HG03469 (cell line): ENCODE data around the gene IL20.
A peak's percentile ranks its signal among the peaks of the same experiment; 100 is the strongest.

Source experiments
- ATAC-seq: cut with Tn5 transposase; IDR thresholded peaks from one replicate; pipeline ENCODE4 v1.9.1; 2021; ENCODE audit warnings: mild to moderate bottlenecking, moderate library complexity, moderate number of reproducible peaks; ENCODE audit not compliant: unreplicated experiment

Gene IL20, protein sequence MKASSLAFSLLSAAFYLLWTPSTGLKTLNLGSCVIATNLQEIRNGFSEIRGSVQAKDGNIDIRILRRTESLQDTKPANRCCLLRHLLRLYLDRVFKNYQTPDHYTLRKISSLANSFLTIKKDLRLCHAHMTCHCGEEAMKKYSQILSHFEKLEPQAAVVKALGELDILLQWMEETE

DNA sequence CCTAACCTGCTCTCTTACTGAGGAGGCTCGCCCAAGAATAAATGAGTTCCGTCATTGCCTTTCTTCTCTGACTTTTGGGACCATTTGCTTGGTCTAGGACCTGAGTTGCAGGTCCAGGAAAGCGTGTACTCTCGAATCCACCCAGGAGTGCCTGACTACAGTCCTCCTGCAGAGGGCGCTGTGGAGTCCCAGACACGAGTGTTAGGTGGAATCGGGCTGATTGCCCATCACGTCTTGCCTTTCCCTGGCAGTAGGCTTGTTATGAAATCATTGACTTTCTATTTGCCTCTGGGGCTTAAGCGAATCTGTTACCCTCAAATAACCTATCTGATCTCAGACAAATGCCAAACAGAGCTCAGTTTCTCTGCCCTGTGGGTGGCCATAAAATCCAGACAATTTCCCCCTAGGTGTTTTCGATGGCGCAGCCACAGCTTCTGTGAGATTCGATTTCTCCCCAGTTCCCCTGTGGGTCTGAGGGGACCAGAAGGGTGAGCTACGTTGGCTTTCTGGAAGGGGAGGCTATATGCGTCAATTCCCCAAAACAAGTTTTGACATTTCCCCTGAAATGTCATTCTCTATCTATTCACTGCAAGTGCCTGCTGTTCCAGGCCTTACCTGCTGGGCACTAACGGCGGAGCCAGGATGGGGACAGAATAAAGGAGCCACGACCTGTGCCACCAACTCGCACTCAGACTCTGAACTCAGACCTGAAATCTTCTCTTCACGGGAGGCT, at the start of gene IL20:
IL20 (plus strand) TSS at position 685 of the 733 bp plus-strand sequence. CDS start 230 bp downstream, outside the sequence.
- ATAC-seq, result no peak

DNA sequence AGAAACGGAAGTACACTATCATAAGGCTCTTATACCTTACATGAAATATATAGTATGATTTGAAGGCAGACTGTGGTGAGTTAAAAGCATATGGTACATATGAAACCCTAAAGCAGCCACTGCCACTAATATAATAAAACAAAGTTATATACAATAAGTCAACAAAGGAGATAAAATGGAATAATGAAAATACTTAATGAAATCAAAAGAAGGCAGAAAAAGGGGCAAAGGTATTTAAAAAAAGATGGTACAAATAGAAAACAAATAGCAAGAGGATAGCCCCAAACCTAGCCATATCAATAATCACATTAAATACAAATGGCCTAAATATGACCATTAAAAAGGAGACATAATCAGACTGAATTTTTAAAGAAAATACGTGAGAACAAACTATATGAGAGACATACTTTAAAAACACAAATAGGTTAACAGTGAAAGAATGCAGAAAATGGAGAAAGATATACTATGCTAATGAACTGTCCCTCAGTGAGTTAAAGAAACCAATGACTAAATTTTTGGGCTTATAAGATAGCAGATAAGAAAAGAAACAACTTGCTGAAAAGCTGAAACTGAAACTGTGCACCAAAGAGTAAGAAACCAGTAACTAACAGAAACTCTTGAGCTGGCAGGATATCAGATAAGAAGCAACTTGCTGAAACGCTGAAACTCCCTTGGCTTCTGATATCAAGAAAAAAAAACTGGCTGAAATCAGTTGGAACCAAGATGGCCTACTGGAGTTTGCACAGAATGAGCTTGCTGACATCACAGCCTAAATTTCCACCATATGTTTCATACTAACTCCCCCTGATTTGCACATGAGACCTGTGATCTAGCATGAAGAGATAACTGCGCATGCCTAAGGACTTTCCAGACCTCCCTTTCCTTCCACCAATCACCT, 48.8 kb upstream of the IL20 start:
- peak; percentile 47 for ATAC-seq

DNA sequence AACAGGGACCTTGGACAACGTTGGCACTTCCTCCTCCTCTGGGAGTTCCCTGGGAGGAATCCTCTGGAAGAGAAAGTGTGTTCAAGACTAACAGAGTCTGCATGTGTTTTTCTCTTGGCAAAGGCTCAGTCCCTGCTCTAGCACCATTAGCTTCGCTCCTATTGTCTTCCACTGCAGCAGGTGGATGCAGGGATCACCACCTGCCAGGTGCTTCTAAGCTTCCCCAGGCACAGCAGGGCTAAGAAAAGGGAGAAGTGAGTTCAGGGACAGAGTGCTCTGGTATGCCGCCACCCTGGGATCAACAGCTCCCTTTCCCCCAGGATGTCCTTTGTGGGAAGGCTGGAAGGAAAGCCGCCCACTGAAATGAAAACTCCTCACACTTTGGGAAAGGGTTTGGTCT, 43.9 kb upstream of the IL20 start:
- no peak for ATAC-seq

DNA sequence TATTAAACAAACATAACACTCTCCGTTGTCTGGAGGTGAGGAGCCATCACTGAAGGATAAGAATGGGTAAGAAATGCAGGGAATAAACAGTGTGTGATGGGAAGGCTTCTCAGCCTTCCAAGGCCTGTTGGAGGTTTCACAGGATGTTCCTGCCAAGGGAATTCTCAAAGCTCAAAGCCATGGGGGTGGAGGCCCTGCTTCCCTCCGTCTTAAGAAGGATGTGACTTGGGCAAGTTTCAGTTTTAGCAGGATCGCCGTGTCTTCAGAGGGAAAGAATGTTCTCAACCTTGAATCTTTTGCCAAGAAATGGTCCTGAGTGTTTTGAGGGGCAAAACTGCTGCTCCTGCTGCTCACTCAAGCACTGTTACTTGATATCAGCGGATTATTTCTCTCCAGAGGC, 41.7 kb upstream of the IL20 start:
- ATAC-seq, result no peak

DNA sequence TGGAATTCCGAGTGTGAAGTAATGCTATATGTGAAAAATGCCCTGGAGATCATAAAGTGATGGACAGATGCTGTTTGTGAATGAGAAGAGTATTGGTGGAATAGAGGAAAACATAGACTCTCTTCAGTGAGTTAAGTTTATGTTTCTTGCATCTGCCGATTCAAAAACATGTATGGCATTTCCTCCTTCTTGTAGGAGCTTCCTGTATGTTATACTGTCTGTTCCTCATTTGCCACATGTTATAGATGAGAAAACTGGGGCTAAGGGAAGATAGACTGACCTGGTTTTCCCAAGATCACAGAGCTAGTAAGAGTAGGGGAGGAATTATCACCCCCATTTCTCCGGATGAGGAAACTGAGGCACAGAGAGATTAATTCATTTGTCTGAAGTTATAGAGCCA, 41.1 kb upstream of the IL20 start:
- no peak for ATAC-seq

DNA sequence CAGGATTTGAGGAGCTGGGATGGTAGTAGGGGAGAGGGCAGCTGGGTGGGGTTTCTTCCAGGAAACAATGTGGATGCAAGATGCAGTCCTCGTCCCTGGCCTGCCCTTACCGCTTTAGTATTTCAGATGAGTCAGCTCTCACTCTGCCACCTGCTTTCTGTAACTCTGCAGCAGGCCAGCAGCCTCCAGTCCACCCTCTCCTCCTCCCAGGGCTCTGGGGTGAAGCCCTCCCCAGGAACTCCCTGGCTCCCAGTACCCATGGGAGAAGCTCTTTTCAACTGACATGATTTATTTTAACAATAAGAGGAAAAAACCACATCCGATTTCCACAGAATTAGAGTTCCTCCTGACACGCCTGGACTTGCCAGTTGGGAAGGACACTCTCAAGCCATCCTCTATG, 39.0 kb upstream of the IL20 start:
- no peak for ATAC-seq

DNA sequence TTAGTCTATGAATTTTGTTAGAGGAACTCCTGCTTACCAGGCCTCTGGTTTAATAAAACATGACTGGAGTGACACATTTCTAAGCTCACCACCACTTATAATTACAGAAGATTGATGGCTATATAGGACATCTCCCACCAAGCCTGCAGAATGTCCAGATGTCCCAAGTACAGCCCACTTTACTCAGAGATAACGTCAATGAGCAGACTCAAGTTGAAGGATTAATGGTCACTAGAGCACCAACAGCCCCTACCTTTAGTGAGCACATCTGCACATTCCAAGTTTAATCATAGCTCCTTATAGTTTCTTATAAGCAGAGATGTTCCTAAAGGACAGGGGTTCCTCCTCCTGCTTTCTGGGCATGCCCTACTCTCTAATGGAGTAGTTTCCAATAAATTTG, 37.4 kb upstream of the IL20 start:
- ATAC-seq, result no peak

DNA sequence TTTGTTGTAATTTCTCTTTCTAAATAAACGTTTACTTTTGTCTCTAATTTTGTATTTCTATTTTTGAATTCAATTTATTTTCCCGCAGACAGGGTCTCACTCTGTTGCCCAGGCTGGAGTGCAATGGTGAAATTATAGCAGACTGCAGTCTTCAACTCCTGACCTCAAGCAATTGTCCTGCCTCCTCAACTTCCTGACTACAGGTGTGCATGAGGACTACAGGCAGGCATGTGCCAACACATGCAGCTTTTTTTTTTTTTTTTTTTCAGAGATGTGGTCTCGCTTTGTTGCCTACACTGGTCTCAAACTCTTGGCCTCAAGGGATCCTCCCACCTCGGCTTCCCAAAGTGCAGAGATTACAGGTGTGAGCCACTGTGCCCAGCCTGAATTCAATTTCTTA, 36.7 kb upstream of the IL20 start:
- no peak for ATAC-seq

DNA sequence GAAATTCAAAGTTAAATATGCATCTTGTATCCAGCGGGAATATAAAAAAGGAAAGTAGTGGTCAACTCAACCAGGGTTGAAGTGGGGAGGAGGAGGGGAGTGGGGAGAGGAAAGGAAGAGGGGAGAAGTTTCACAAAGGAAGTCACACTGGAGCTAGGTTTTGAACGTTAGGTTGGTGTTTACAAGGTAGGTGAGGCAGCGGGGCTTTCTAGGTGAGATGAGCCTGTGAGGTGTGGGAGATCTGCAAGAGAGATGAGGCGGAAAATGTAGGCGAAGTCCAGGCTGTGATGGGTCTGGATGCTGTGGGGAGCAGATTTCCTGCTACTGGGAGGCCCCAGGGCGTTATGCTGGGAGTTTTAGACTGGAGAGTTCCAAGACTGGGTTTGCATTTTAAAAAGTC, 36.1 kb upstream of the IL20 start:
- ATAC-seq, result no peak

DNA sequence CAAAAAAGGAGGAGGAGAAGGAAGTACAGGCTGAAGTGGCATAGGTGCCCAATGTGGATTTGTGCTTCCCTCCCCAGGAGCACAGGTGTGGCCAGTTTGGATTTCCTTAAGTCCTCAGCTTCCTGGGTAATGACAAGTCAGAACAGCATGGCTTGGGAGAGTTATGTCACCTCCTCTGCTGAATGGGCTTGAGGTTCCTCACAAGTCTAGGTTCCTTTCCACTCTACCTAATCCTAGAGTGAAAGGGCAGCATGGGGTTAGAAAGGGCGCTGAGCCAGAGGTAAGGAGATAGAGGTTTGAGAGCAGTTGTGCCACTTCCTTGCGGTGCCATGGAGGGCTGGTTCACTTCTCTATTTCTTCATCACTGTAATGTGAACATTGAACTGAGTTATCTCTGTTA, 35.5 kb upstream of the IL20 start:
- no peak for ATAC-seq

DNA sequence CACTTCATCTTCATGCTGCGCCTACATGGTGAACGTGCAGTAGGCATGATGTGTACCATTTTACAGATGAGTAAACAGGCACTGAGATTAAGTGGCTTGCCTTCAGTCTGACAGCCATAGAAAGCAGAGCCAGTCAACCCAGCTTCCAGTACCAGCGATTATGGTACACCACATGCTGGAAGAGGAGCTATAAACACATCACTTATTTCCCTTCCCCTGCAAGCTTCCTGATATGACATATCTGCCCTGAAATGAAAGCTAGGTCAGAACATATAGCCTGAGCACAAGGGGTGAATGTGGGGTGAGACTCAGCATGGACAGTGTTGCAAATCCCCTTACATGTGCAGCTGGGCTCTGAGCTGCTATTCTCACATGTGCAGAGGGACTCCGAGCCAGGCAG, 33.8 kb upstream of the IL20 start:
- ATAC-seq, result no peak

DNA sequence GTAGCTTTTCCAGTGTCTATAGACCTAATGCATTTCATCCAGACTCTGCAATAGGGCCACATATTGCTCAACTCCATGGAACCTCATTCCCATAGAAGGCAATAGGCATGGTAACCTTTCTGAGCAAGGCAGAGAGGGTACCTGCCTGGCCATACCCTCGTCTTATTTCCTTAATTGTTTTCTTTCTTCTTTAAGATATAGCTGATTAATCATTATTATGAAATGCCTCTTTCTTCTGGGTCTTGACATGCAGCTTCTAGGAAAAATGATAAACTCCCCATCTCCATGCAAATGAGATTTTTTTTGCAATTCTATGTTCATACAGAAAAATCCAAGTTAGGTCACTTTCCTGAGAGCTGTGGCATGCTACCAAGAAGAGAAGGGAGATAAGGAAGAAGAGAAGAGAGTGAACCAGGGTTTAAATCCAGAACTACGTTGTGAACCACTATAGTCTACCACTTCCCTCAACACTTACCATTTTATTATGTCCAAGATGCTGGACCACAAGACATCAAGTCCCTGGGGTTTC, 33.0 kb upstream of the IL20 start:
- ATAC-seq, result no peak

DNA sequence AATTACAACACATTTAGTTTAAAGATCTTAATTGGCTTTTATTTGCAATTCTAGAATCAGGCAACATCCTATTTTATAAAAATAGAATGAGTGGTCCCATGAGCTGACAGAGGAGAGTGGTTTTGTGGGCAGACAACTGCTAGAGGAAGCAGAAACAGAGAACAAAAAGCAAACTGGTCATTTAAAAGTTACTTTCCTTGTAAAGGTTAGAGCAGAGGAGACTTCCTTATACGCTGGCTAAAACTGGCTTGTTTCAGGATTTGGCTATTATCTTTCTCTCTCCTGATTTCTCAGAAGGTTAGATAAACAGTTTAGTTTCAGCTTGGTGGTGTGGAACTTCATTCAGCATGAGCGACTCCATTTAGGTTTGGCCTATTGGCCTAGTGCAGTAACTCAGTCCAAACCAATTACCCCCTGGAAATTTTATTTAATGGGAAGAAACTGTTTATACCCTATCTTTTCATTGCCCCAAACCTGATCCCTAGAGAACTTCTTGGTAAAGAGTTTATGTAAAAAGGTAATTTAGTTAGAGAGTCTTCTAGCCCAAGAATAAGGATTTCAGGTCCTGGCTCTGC, 32.2 kb upstream of the IL20 start:
- no peak for ATAC-seq

DNA sequence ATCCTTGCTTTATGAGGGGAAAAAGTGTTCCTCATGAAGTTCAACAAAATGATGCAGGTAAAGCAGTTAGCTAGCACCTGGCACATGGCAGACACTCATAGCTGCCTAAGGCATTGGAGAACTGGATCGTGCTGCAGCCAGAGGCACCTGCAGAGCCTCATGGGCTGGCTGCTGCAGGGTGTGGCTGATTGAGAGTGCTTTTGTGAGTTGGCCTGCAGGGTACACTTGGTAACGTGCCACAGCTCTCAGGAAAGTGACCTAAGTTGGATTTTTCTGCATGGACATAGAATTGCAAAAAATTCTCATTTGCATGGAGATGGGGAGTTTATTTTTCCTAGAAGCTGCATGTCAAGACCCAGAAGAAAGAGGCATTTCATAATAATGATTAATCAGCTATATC, 31.6 kb upstream of the IL20 start:
- ATAC-seq, result no peak

DNA sequence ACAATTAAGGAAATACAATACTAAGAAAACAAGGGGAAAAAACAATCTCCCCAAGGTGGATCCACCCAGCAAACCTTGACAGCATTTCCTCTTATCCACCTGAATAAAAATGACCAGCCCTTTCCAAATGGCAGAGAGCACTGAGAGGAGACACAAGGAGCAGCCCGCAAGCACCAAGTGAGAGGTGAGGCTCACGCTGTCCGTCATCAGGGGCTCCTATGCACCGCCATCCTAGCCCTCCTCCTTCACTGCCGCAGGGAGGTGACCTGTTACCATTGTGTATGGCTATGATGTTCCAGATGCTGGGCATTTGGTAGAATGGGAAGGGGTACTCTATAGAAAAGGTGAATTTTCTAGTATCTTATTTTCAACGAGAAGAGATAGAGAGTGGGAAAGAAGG, 31.2 kb upstream of the IL20 start:
- no peak for ATAC-seq

DNA sequence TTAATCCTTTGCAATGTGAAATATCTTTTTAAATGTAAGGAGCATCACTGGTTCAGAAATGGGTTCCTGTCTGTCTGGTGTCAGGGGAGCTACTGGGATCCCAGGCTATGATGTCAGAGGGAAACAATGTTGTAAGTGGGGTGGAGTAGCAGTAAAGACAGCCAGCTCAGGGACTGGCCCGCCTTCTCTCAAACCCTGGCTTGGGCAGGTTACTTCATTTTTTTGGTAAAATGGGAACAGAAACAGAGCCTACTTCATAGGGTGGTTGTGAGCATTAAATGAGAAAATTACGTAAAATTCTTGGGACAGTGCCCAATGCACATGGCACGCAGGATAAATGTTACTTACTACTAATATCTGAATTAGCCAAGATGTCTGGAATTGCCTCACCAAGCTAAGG, 30.7 kb upstream of the IL20 start:
- no peak for ATAC-seq

DNA sequence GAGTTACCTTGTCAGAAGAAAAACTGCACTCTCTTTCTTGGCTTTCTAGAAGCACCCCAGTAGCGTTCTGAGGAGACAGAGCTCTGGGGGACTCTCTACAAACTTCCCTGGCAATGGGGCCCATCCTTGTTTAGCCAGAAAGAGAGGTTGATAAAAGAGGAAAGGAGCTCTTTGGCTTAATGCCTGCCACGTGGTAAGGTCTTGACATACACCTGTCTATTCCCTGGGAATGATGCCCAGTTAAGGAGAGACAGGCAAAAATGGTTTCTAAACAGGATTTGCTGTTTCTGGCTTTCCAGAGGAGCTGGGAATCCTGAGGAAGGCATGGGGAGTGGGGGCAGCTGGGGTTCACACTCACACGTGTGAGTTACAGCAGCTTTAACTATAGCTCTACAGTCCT, 30.2 kb upstream of the IL20 start:
- ATAC-seq, result no peak

DNA sequence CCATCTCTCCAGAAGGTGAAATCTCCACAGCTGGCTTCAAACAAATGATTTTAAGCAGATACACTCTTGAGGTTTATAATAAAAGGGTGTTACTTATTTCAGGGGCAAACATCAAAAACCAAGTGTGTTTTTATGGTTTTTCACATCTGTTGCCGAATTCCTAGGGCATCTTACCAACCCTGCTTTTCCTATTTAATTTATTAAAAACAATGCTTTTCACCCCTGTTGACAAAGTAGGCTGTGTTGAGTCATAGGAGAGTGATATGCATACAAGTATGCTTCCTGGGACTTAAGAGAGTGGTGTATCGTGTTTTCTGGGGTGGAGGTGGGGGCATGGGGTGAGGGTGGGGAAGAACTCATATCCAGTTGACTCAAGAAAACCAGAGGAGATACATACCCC, 29.3 kb upstream of the IL20 start:
- ATAC-seq, result no peak

DNA sequence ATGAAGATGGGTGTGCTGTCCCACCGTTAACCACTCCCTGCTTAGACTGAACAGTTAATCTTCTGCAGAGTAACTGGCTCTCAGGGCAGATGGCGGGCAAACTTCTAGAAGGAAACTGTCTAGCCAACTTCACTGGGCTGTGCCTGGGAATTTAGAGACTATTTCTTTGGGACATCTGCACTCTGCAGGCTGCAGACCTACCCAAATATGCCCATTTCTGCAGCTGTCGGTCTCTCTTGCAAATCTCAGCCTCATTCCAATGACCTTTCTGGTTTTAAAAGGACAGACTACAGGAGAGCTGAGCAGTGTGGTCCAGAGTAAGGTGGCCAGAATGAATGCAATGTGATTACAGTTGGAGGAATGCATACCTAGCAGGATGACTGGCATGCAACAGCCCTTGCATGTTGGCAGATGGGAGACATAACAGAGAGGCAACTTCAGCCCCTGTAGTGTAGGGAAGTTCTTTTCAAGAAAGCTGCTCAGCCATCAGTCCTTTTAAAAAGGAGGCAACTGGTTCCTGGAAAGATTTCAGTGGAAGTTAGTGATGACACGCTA, 26.3 kb upstream of the IL20 start:
- no peak for ATAC-seq

DNA sequence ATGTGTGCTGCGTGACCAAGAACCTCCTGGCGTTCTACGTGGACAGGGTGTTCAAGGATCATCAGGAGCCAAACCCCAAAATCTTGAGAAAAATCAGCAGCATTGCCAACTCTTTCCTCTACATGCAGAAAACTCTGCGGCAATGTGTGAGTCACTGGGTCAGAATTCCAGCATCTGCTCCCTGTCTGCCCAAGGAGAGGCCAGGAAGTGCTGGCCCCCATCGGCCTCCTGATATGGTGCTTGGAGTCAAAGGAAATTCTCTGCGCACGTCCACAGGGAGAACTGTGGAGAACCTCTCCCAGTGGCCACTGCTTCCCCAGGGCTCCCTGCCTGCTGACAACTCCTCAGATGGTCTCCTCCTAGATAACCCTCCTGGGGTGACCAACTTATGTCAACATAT, 25.6 kb upstream of the IL20 start:
- no peak for ATAC-seq
